ENCODE measurements around the gene RFT1. TPM values are rescaled to one million over a fixed set of nuclear protein-coding genes. Genes with fewer than 3 reads are reported as not detected.

The RFT1 gene
- total RNA-seq, 1 experiment from 2014 or later: 33.6 TPM

GRCh38 chr3:53040351-53040820, 89.8 kb downstream of the RFT1 start:
- no peaks in the 10 kb centered on the region for H3K27me3 ChIP-seq (ENCODE audit: insufficient read depth, low read length)
- ChIA-PET CTCF (no interaction called here), POLR2A (no interaction called here), RAD21 (ENCODE audit: low non-redundant PET in 1 of 2, low total read pairs in 2 of 2, uncharacterized antibody in 2 of 2, unreplicated experiment in 2 of 2) (no interaction called here)
- no peaks in the 10 kb centered on the region for H3K9me3 ChIP-seq (ENCODE audit: control insufficient read depth in 1 of 2, insufficient read depth in 1 of 2, low read depth in 1 of 2, low read length in 2 of 2)
- ATAC-seq: no peak
- DNase-seq (ENCODE audit: low read depth, low spot score): no peak
- peaks cover 34% of the 10 kb centered on the region for H3K79me2 ChIP-seq (ENCODE audit: insufficient read depth, low read length)
- no peaks in the 10 kb centered on the region for H3K36me3 ChIP-seq (ENCODE audit: control insufficient read depth in 1 of 2, insufficient read depth in 2 of 2, low read length in 2 of 2)
- no peak overlapping the region for H3K27ac ChIP-seq (ENCODE audit: low read depth, low read length)
- intact Hi-C loops (cut with micrococcal nuclease): no loop called here
- H3K4me3 ChIP-seq (replicated peaks in 1 of 2; ENCODE audit: low read depth in 1 of 2, low read length in 2 of 2): no peak overlapping the region
- TF ChIP-seq JUND (IDR thresholded peaks at IDR 0.05) (no peak), SRF (IDR thresholded peaks at IDR 0.05; ENCODE audit: low read depth) (no peak), POLR2AphosphoS5 (IDR thresholded peaks at IDR 0.05; ENCODE audit: low read depth, low read length) (no peak), ZNF274 (IDR thresholded peaks at IDR 0.05; ENCODE audit: low read depth, low read length) (no peak), EZH2phosphoT487 (IDR thresholded peaks at IDR 0.05; ENCODE audit: borderline replicate concordance) (no peak), FOSL1 (IDR thresholded peaks at IDR 0.05; ENCODE audit: low read depth) (no peak), MAX (IDR thresholded peaks at IDR 0.05) (no peak), ELF1 (IDR thresholded peaks at IDR 0.05; ENCODE audit: borderline replicate concordance, low read depth) (no peak), EZH2 (IDR thresholded peaks at IDR 0.05) (no peak), CTCF (IDR thresholded peaks at IDR 0.05 in 2 of 3, conservative IDR thresholded peaks at IDR 0.05 in 1 of 3; ENCODE audit: borderline replicate concordance in 1 of 3, insufficient read depth in 1 of 3, low read depth in 2 of 3, low read length in 2 of 3) (no peak), ATF3 (IDR thresholded peaks at IDR 0.05) (no peak), CBX3 (IDR thresholded peaks at IDR 0.05; ENCODE audit: low read depth) (no peak), EGR1 (IDR thresholded peaks at IDR 0.05; ENCODE audit: low read depth) (no peak), ZFX (IDR thresholded peaks at IDR 0.05) (no peak), CEBPB (IDR thresholded peaks at IDR 0.05; ENCODE audit: low read depth) (no peak)
- no peak overlapping the region for H3K9ac ChIP-seq (ENCODE audit: low read length)
- H3K4me1 ChIP-seq (ENCODE audit: control insufficient read depth in 1 of 2, insufficient read depth in 2 of 2, low read length in 2 of 2): peaks cover 10 to 17% of the 10 kb centered on the region in 2 experiments
- peak overlapping the region; percentile 7; the same call in 1 of the 2 replicates for H3K4me2 ChIP-seq (ENCODE audit: low read length)
- BruUV-seq (replicated peaks): no TSS peak
- no peaks in the 10 kb centered on the region for H4K20me1 ChIP-seq (ENCODE audit: insufficient read depth)
- no peaks in the 10 kb centered on the region for H3K9me2 ChIP-seq (ENCODE audit: insufficient read depth)
- no peak overlapping the region for H2AFZ ChIP-seq (ENCODE audit: low read depth, low read length, poor library complexity, severe bottlenecking)
